NCI-H345 (cell line): Measurements from ENCODE around the gene SLC38A1.
"Not testable (repeated sequence)": the region's sequence is repeated elsewhere in the genome, so short reads cannot be mapped to it uniquely, and the experiment has no call there.

ENCODE experiments used
- DNase-seq: peaks from one replicate; lab custom pipeline; 2025; lab: John Stamatoyannopoulos, UW

SLC38A1 gene

GRCh38 chr12:46268583-46269428 is at the start of gene SLC38A1:
SLC38A1 (minus strand) TSS chr12:46269043; CDS start chr12:46239800, 29,243 bp downstream.
- peak; percentile 62 for DNase-seq

GRCh38 chr12:46318037-46318436 is 49.2 kb upstream of the SLC38A1 start:
- DNase-seq, result no peak

GRCh38 chr12:46304070-46304469 is 35.2 kb upstream of the SLC38A1 start:
- no peak for DNase-seq

- DNase-seq, result no peak
Observed at GRCh38 chr12:46303039-46303666, 34.3 kb upstream of the SLC38A1 start.

GRCh38 chr12:46300910-46301309 is 32.1 kb upstream of the SLC38A1 start:
- peak; percentile 19 for DNase-seq

GRCh38 chr12:46299851-46300250 is 31.0 kb upstream of the SLC38A1 start:
- peak; percentile 37 for DNase-seq

GRCh38 chr12:46298261-46298660 is 29.4 kb upstream of the SLC38A1 start:
- DNase-seq, result no peak

GRCh38 chr12:46296822-46297221 is 28.0 kb upstream of the SLC38A1 start:
- DNase-seq, result no peak

GRCh38 chr12:46292754-46293402 is 24.0 kb upstream of the SLC38A1 start:
- no peak for DNase-seq

GRCh38 chr12:46291953-46292352 is 23.1 kb upstream of the SLC38A1 start:
- not testable (repeated sequence) for DNase-seq

- not testable (repeated sequence) for DNase-seq
Observed at GRCh38 chr12:46285177-46285576, 16.3 kb upstream of the SLC38A1 start.

GRCh38 chr12:46282829-46283228 is 14.0 kb upstream of the SLC38A1 start:
- DNase-seq, result no peak

- DNase-seq, result no peak
Observed at GRCh38 chr12:46276756-46277155, 7.9 kb upstream of the SLC38A1 start.

GRCh38 chr12:46271863-46272262 is 3.0 kb upstream of the SLC38A1 start:
- no peak for DNase-seq

GRCh38 chr12:46269429-46270241 is 792 bp upstream of the SLC38A1 start:
- no peak for DNase-seq

- DNase-seq, result peak; percentile 8
Observed at GRCh38 chr12:46267825-46268582, 839 bp downstream of the SLC38A1 start.

GRCh38 chr12:46267575-46267824 is 1.3 kb downstream of the SLC38A1 start:
- no peak for DNase-seq

GRCh38 chr12:46266869-46267574 is 1.8 kb downstream of the SLC38A1 start:
- DNase-seq, result peak; percentile 28

- DNase-seq, result peak; percentile 9
Observed at GRCh38 chr12:46266382-46266791, 2.5 kb downstream of the SLC38A1 start.

- no peak for DNase-seq
Observed at GRCh38 chr12:46265734-46266133, 3.1 kb downstream of the SLC38A1 start.

GRCh38 chr12:46265102-46265501 is 3.7 kb downstream of the SLC38A1 start:
- no peak for DNase-seq
